ENCODE data around the gene TIMM17B. TPM values are rescaled to one million over a fixed set of nuclear protein-coding genes. Genes with fewer than 3 reads are reported as not detected.

The TIMM17B gene
- total RNA-seq, 1 donor, result 19.4 TPM

DNA sequence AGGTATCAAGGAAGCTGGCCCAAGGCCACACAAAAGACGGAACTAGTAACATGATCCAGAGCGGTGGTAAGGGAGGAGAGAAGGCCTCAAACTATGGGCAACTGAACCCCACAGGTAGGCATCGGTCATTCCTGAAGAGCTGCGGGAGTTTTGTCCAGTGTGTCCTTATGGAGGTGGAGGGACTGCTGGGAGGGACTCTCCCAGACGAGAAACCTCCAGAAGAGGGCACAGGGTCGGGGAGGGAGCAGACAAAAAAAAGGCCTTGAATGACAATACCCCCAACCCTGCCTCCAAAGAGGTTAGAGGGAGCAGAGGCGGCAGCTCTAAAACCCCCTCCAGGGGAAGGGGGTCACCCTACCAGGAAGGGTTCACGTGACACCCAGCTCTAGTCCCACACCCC lies 6.6 kb upstream of the TIMM17B start:
- TF ChIP-seq, protein P1, sequence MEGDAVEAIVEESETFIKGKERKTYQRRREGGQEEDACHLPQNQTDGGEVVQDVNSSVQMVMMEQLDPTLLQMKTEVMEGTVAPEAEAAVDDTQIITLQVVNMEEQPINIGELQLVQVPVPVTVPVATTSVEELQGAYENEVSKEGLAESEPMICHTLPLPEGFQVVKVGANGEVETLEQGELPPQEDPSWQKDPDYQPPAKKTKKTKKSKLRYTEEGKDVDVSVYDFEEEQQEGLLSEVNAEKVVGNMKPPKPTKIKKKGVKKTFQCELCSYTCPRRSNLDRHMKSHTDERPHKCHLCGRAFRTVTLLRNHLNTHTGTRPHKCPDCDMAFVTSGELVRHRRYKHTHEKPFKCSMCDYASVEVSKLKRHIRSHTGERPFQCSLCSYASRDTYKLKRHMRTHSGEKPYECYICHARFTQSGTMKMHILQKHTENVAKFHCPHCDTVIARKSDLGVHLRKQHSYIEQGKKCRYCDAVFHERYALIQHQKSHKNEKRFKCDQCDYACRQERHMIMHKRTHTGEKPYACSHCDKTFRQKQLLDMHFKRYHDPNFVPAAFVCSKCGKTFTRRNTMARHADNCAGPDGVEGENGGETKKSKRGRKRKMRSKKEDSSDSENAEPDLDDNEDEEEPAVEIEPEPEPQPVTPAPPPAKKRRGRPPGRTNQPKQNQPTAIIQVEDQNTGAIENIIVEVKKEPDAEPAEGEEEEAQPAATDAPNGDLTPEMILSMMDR (IDR thresholded peaks at IDR 0.05; ENCODE audit: insufficient read depth, low read length), result no peak
- DNase-seq (ENCODE audit: low read depth), result no peak
- no peak overlapping the region for H3K4me3 ChIP-seq (ENCODE audit: low read depth, low read length)

DNA sequence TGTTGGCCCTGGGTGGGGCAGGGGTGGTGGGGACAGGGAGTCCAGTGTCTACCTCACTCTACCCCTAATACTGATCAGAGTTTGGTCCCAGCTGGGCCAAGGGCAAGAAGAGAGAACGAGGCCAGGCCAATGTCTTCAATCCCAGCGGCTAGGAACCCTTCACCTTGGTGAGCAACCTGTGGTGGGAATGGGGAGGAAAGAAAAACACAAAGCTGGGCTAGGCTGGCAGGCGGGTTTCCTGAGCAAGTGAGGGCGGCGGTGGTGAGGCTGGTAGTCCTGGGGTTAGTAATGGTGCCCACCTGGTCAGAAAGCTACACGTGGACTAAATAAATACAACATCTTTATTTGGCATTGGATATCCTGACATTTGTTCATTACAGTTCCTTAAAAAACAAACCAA lies 5.7 kb upstream of the TIMM17B start:
- DNase-seq (ENCODE audit: low read depth), result no peak
- TF ChIP-seq, protein P1 (IDR thresholded peaks at IDR 0.05; ENCODE audit: insufficient read depth, low read length), result no peak
- no peak overlapping the region for H3K4me3 ChIP-seq (ENCODE audit: low read depth, low read length)

DNA sequence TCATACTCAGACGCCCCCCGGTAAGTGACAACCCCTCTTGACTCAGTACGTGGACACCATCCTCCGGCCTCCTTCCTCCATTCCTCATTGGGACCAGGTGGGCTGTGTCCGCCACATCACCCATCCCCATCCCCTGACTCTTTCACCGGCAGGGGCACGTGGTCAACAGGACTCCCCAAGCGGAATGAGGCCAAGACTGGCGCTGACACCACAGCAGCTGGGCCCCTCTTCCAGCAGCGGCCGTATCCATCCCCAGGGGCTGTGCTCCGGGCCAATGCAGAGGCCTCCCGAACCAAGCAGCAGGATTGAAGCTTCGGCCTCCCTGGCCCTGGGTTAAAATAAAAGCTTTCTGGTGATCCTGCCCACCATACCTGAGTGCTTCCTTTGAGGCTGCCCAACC lies 5.2 kb upstream of the TIMM17B start:
- TF ChIP-seq, protein P1 (IDR thresholded peaks at IDR 0.05; ENCODE audit: insufficient read depth, low read length), result no peak
- DNase-seq (ENCODE audit: low read depth), result no peak

GRCh38 chrX:48902135-48902534 lies 4.6 kb upstream of the TIMM17B start:
- H3K4me3 ChIP-seq (ENCODE audit: low read depth, low read length), result no peak overlapping the region
- TF ChIP-seq, protein P1 (IDR thresholded peaks at IDR 0.05; ENCODE audit: insufficient read depth, low read length), result no peak
- DNase-seq (ENCODE audit: low read depth), result no peak

More for the DNA sequence above, 5.2 kb upstream of the TIMM17B start:
- H3K4me3 ChIP-seq (ENCODE audit: low read depth, low read length), result no peak overlapping the region

DNA sequence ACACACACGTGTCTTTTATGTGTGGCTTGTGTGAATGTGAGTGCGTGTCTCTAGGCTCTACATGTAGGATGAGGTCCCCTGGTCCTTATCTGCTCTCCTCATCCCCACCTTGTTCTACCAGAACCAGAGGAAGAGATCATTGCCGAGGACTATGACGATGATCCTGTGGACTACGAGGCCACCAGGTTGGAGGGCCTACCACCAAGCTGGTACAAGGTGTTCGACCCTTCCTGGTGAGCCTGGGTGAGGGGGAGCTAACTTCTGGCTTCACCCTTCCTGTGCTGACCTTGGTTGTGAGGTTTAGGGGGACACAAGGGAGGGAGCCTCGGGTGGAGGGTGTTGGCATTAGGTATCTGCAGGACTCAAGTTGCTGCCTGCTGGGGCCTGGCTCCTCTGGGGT lies 3.5 kb upstream of the TIMM17B start:
- H3K4me3 ChIP-seq (ENCODE audit: low read depth, low read length), result no peak overlapping the region
- TF ChIP-seq, protein P1 (IDR thresholded peaks at IDR 0.05; ENCODE audit: insufficient read depth, low read length), result no peak
- no peak for DNase-seq (ENCODE audit: low read depth)

DNA sequence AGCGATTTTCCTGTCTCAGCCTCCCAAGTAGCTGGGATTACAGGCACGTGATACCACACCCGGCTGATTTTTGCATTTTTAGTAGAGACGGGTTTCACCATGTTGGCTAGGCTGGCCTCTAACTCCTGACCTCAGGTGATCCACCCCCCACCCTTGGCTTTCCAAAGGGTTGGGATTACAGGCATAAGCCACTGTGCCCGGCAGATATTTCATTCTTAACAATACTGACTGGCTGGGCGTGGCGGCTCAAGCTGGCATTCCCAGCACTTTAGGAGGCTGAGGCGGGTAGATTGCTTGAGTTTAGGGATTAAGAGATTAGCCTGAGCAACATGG lies 1.5 kb upstream of the TIMM17B start:
- TF ChIP-seq, protein P1 (IDR thresholded peaks at IDR 0.05; ENCODE audit: insufficient read depth, low read length), result no peak
- no peak overlapping the region for H3K4me3 ChIP-seq (ENCODE audit: low read depth, low read length)
- no peak for DNase-seq (ENCODE audit: low read depth)

- TF ChIP-seq, protein P1 (IDR thresholded peaks at IDR 0.05; ENCODE audit: insufficient read depth, low read length), result no peak
- peak overlapping the region; percentile 80 for H3K4me3 ChIP-seq (ENCODE audit: low read depth, low read length)
- peak; percentile 59 for DNase-seq (ENCODE audit: low read depth)
Observed at GRCh38 chrX:48897157-48897624, 377 bp downstream of the TIMM17B start.

Measured in fibroblast of the aortic adventitia (primary cell).